ENCODE results near the gene MRPS18B.
"Not testable (repeated sequence)": the region's sequence is repeated elsewhere in the genome, so short reads cannot be mapped to it uniquely, and the experiment has no call there.

MRPS18B gene

DNA sequence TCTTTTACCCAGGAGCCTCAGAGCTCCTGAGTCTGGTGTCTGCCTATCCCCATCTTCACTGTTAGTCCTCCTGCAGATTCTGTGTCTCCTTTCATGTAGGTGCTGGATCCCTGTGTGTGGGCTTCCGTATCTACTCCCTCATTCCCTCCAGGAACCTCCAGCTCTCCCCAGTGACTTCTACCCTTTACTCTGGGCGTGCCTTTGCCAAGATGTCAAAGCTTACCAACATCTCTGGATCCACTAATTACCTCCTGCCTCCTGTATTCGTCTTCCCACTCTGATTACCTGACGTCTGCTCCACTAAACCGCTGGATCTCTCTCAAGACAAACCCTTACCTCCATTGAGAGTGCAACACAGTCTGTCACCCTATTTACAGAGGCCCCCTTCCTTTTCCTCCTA is 27.1 kb downstream of the MRPS18B start:
- DNase-seq: no peak

DNA sequence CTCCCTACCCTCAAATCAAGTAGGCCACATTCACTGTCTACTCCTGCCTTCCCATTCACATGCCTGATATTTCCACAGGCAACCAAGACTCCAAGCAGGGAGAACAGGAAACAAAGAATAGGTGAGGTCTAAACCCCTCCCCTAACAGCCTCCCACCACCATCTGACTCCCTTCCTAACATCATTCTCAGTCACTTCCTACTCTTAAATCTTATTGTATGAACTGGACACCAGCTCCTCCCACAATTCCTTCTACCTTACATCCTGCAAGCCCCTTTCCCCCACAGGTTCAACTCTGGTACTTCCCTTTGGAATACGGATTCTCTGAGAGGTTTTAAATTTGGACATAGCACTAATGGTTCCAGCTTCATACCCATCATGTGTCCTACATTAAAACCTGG is 28.3 kb downstream of the MRPS18B start:
- DNase-seq: no peak

- DNase-seq: peak; percentile 89 to 94
These were observed 29.0 kb downstream of the MRPS18B start, which contains the start of gene C6orf136 for GRCh38 chr6:30646450-30647241. Gene C6orf136 (plus strand): TSS chr6:30647133. CDS start chr6:30647232, 99 bp downstream.

GRCh38 chr6:30647242-30648116 is 29.8 kb downstream of the MRPS18B start:
- peak; percentile 68 to 78 for DNase-seq

DNA sequence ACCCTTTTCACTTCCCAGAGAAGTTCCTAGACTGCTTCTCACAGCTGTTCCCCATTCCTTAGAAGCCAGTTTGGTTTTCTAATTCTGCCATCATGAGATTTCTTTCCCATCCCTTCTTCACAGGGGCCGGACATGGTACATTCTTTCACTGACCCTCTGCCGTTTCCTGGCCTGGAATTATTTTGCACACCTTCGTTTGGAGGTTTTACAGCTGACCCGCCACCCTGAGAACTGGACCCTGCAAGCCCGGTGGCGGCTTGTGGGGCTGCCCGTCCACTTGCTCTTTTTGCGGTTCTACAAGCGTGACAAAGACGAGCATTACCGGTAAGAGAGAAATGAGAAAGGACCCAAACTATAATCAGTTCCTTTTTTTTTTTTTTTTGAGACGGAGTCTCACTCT is 33.5 kb downstream of the MRPS18B start:
- no peak for DNase-seq

DNA sequence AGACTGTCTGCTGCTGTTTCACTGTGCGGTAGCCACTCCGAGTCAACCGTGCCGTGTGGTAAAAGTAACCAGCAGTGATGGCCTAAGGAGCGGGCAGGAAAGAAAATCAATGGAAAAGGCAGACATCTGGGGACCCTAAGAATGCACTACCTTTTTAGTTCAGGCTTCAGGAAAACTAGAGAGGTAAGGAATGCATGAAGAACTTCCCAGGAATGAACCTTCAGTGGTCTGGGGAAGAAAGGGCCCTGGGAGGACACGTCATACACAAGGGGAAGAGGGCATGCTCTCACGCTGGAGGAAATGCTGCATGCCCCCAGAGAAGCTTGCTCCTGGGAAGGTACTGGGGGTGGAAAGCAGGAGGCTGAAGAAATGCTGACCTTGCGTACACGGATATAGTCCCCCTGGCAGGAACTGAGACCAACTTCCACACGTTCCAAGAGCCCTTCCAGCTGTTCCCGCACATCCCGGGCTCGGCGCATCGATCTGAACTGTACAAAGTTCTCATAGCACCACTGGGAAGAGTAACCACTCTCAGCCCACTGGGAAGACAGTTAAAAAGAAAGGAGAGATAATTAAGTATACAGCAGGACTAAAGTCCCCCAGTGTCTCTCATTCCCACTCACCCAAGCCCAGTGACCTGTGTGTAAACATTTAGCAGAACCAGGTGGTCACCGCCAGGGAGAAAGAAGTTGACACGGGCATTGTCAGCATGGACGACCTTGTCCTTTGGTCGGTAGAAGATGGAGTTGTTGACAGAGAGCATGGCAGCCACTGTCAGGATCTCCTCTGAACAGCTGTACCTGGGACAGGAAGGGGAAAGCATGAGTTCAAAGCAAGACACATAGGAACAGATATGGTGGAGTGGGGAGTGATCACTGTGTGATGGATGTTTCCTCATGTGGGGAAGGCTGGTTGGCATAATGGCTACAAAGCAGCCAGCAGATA is 37.4 kb downstream of the MRPS18B start:
- no peak for DNase-seq

GRCh38 chr6:30655743-30656094 is 38.1 kb downstream of the MRPS18B start:
- no peak for DNase-seq

GRCh38 chr6:30656513-30656912 is 38.9 kb downstream of the MRPS18B start:
- DNase-seq: peak; percentile 81

DNA sequence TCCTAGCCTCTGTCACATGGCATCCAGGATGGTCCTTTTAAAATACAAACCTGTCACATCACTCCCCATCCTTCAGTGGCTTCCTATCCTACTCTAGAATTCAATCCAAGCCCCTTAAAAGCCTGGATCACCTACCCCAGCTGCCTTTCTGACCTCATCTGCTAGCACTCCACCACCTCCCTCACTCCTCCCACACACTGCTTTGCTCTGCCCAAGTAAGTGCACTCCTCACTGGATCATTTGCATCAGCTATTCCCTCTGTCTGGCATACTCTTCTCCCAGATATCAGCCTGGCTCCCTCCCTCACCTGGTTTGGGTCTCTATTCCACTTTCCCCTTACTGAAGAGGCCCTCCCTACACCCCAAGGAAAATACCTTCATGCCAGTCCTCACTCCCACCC is 39.8 kb downstream of the MRPS18B start:
- DNase-seq: no peak

GRCh38 chr6:30657922-30658321 is 40.3 kb downstream of the MRPS18B start:
- not testable (repeated sequence) for DNase-seq

GRCh38 chr6:30664994-30665767 is 47.5 kb downstream of the MRPS18B start:
- DNase-seq: no peak

- DNase-seq: peak; percentile 44 to 63
These were observed 48.7 kb downstream of the MRPS18B start for GRCh38 chr6:30666300-30666699.

DNA sequence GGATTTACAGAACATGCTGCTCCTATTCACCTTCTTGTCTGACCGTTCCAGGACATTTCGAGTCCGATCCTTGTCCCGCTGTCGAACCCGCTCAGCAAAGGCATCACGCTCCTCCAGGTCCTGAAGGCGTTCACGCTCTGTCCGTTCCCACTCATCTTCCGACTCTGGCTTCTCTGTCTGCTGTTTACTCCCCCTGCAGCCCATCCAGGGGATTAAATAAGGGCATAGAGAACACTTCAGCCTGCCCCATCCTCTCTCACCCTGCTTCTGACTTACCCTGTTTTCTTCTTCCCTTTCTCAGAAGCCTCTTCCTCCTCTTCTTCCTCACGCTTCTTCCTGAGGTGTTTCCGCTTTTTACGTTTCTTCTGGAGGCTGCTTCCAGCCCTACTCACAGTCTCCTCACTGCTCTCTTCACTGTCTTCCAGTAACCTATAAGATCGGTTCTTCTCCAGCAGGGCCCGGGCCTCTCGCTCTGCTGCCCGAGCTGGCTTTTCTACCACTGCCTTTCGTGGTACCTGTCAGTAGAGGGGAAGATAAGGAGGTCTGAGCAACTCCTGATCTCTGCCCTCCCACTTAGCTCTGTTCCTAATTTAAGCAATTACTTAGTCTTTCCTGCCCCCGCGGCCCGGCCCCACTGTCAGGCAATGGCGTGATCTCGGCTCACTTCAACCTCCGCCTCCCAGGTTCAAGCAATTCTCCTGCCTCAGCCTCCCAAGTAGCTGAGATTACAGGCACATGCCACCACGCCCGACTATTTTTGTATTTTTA is 53.3 kb downstream of the MRPS18B start:
- DNase-seq: no peak

DNA sequence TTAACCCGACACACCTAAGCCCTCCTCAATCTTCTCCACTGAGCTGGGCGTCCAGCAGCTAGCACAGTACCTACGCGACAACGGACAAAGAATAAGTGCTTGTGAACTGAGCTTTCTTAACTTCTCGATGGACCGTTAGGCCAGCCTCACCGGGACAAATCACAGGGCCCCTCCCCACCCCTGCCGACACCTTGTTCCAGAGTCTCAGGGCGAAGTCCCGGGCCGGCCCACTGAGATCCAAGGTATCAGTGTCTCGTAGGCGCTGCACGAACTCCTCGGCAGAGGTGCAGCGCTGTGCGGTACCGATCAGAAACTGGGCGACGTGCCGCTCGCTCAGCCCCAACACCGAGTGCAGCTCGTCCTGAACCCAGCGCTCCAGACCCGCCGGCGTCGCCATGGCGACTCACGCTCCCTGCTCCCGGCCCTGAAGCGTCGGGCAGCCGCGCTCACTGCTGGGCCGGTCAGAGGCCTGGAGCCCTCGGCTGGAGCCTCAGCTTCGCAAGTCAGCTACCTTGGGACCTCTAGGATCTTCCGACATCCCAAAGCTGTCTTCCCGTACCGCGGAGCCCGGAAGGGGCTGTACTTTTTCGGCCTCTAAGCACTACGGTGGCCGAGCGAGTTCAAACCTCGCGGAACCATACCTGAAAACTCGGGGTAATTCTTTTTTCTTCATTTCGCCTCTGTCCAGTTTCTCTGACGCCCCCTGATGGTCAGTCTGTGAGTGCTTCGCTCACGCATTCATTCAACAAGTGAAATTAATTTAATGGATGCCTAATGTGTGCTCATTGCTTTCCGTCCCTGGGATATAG is 55.0 kb downstream of the MRPS18B start, which contains the start of gene DHX16:
DHX16 (minus strand) TSS at position 562 of the 809 bp plus-strand sequence; CDS start at position 397, 165 bp downstream.
- DNase-seq: peak; percentile 97

All from inflammatory macrophage (primary cell).